HepG2 (cell line): ENCODE data around the gene AGRN. TPM values are rescaled to one million over a fixed set of nuclear protein-coding genes. Genes with fewer than 3 reads are reported as not detected.

Source experiments
- ATAC-seq: fragments of 200-7000 bp; cut with Tn5 transposase; 3 replicates; pipeline ENCODE4 v1.9.1; 2020; ENCODE audit warnings: mild to moderate bottlenecking, moderate library complexity
- BruUV-seq: library from RNA; stranded (reverse); fragments of 400-500 nt; replicated peaks from 2 replicates; lab custom pipeline; 2021; lab: Mats Ljungman, UMichigan
- CTCF ChIA-PET: fragments of 300-600 bp; formaldehyde crosslinking; extraction: SDS; loops from one replicate; lab custom pipeline; 2021; ENCODE audit warnings: low total read pairs, inconsistent platforms, low intra/inter-chr PET ratio; lab: Yijun Ruan, JAX
- POLR2A ChIA-PET: fragments of 350-600 bp; sonication (Branson Sonifier 250); formaldehyde crosslinking; loops from one replicate; lab custom pipeline; 2020; ENCODE audit warnings: antibody characterized with exemption, inconsistent platforms; lab: Yijun Ruan, JAX
- DNase-seq: peaks from one replicate; pipeline ENCODE4 v3.0.0-alpha.2; 2015; ENCODE audit warnings: low spot score
- FAIRE-seq: peaks from 3 replicates; lab custom pipeline; 2011; peaks lifted over from hg19 to GRCh38; lab: Jason Lieb, UNC
- H2AFZ ChIP-seq: one replicate; pipeline ENCODE4 v1.6.1; 2011; ENCODE audit warnings: low read length, inconsistent platforms
- H3K27ac ChIP-seq: fragments of 300-600 bp; 3 replicates; pipeline ENCODE4 v1.8.0; 2011; ENCODE audit warnings: mixed run types, mild to moderate bottlenecking, mixed read lengths, low read length, inconsistent platforms; ENCODE audit not compliant: insufficient read depth; ENCODE audit errors: extremely low read length
- H3K27me3 ChIP-seq, 2 experiments: fragments of 200-600 bp in 1 of 2; 2 replicates in 1 of 2; 3 replicates in 1 of 2; pipeline versions ENCODE4 v1.6.0 to v1.8.0; 2011; ENCODE audit warnings: low read length in 2 of 2, mild to moderate bottlenecking in 2 of 2, moderate library complexity in 2 of 2, inconsistent platforms in 1 of 2; ENCODE audit not compliant: insufficient read depth in 2 of 2, control insufficient read depth in 1 of 2
- H3K36me3 ChIP-seq, 2 experiments: fragments of 200-600 bp in 1 of 2; replicated peaks in 1 of 2; 2 replicates in 1 of 2; 3 replicates in 1 of 2; pipeline versions ENCODE4 v1.5.1 to v1.8.0; 2011; ENCODE audit warnings: low read length in 2 of 2, inconsistent platforms in 1 of 2; ENCODE audit not compliant: insufficient read depth in 2 of 2, control insufficient read depth in 1 of 2
- H3K4me1 ChIP-seq: 2 replicates; pipeline ENCODE4 v1.5.1; 2012; ENCODE audit warnings: low read length, inconsistent platforms; ENCODE audit not compliant: insufficient read depth
- H3K4me2 ChIP-seq: 2 replicates; pipeline ENCODE4 v1.6.0; 2011; ENCODE audit warnings: low read depth, low read length, inconsistent platforms
- H3K4me3 ChIP-seq, 3 experiments: fragments of 200-600 bp in 1 of 3; sonication (generic), shearing (Covaris generic) in 1 of 3; replicated peaks in 1 of 3; 2 replicates each; pipeline ENCODE4 v1.5.1; 2011 to 2016; ENCODE audit warnings: low read length in 3 of 3, inconsistent platforms in 2 of 3, low read depth in 2 of 3, mild to moderate bottlenecking in 2 of 3, control low read depth in 1 of 3, mixed read lengths in 1 of 3; ENCODE audit not compliant: insufficient read depth in 1 of 3
- H3K79me2 ChIP-seq: one replicate; pipeline ENCODE4 v1.6.1; 2011; ENCODE audit warnings: low read length, inconsistent platforms; ENCODE audit not compliant: insufficient read depth
- H3K9ac ChIP-seq: 2 replicates; pipeline ENCODE4 v1.6.0; 2011; ENCODE audit warnings: mild to moderate bottlenecking, low read depth, low read length, inconsistent platforms; ENCODE audit not compliant: insufficient read depth
- H3K9me3 ChIP-seq: 2 replicates; pipeline ENCODE4 v1.5.1; 2012; ENCODE audit warnings: mild to moderate bottlenecking, low read length
- H4K20me1 ChIP-seq: 2 replicates; pipeline ENCODE4 v1.6.0; 2011; ENCODE audit warnings: inconsistent platforms, mild to moderate bottlenecking, low read length, moderate library complexity; ENCODE audit not compliant: insufficient read depth
- CREM ChIP-seq, 2 experiments: sonication (generic) in 1 of 2; formaldehyde crosslinking in 1 of 2; IDR thresholded peaks; 2 replicates each; pipeline versions ENCODE4 v1.4.0 to v1.6.1; 2016 to 2020; ENCODE audit warnings: antibody characterized with exemption in 1 of 2, mild to moderate bottlenecking in 1 of 2, missing genetic modification reagents in 1 of 2
- IKZF5 ChIP-seq: IDR thresholded peaks from 2 replicates; pipeline ENCODE4 v1.6.1; 2018; ENCODE audit warnings: missing genetic modification reagents, mild to moderate bottlenecking, missing compliant biosample characterization
- ISL2 ChIP-seq: sonication (generic); formaldehyde crosslinking; IDR thresholded peaks from 2 replicates; pipeline ENCODE4 v1.5.0; 2020; ENCODE audit warnings: missing genetic modification reagents
- KLF12 ChIP-seq: sonication (generic); formaldehyde crosslinking; IDR thresholded peaks from 2 replicates; pipeline ENCODE4 v1.4.0; 2020; ENCODE audit warnings: missing genetic modification reagents, borderline replicate concordance
- PCBP1 ChIP-seq: fragments of 200-400 bp; formaldehyde crosslinking; IDR thresholded peaks from 2 replicates; pipeline ENCODE4 v1.6.1; 2017; ENCODE audit warnings: mild to moderate bottlenecking, low read depth, low read length, borderline replicate concordance
- SP1 ChIP-seq, 2 experiments: fragments of 450-650 bp in 1 of 2; sonication (generic) in 1 of 2; formaldehyde crosslinking in 1 of 2; IDR thresholded peaks; 2 replicates each; pipeline versions ENCODE4 v1.4.0 to v1.6.1; 2016 to 2020; ENCODE audit warnings: missing genetic modification reagents in 1 of 2
- STAG1 ChIP-seq: sonication (generic); formaldehyde crosslinking; IDR thresholded peaks from 2 replicates; pipeline ENCODE4 v1.4.0; 2020; ENCODE audit warnings: missing genetic modification reagents
- ZNF777 ChIP-seq: sonication (generic); formaldehyde crosslinking; IDR thresholded peaks from 2 replicates; pipeline ENCODE4 v1.4.0; 2020; ENCODE audit warnings: missing genetic modification reagents
- WGBS: methylation state at CpG from one replicate; pipeline ENCODE4 v1.1.6; 2017; ENCODE audit warnings: low lambda C conversion rate; 5-methylcytosine and 5-hydroxymethylcytosine counted together
- in situ Hi-C: cut with HindIII; loops from 2 replicates; pipeline ENCODE4 v1.10.0; 2017; ENCODE audit warnings: low pct_unique_long_range_greater_than_20kb; ENCODE audit not compliant: extremely low pct_ligation_motif_present
- intact Hi-C: fragments of 100-400 bp; cut with micrococcal nuclease; formaldehyde crosslinking; loops from one replicate; pipeline ENCODE4 v1.10.0; 2022; ENCODE audit not compliant: unreplicated experiment
- polyA plus RNA-seq, 8 experiments: library from polyadenylated mRNA; depleted of rRNA in 3 of 8; stranded (reverse) in 7 of 8; unstranded in 1 of 8; fragments of >200 nt; fragmentation: Illumina TruSeq in 4 of 8; extraction: Trizol in 4 of 8; gene quantifications; 2 replicates each; pipeline versions ENCODE4 v1.2.1 to v1.2.3, GENCODE V29; 2011 to 2016; ENCODE audit warnings: low read depth in 4 of 8, missing spikeins in 1 of 8, mixed read lengths in 1 of 8; ENCODE audit not compliant: insufficient read depth in 1 of 8
- total RNA-seq, 5 experiments: library from RNA; depleted of rRNA; stranded (reverse); fragments of >200 nt; fragmentation: Illumina TruSeq; extraction: Trizol; gene quantifications; 2 replicates each; pipeline ENCODE4 v1.2.3, GENCODE V29; 2016; ENCODE audit warnings: low read depth in 1 of 5
- TF ChIP-seq, protein P1 (sequence below): sonication (generic); formaldehyde crosslinking; IDR thresholded peaks from 2 replicates; pipeline ENCODE4 v1.5.1; 2020; ENCODE audit warnings: missing genetic modification reagents, mild to moderate bottlenecking, borderline replicate concordance
- TF ChIP-seq, protein P2 (sequence below): sonication (generic); formaldehyde crosslinking; IDR thresholded peaks from 2 replicates; pipeline ENCODE4 v1.5.1; 2020; ENCODE audit warnings: mild to moderate bottlenecking, missing genetic modification reagents, borderline replicate concordance

Gene AGRN
- total and polyA plus RNA-seq, 2 of the 13 experiments (the other 11 are each of a cell fraction or from before 2014, with no cell fraction given) = 29.8 to 65.2 TPM

GRCh38 chr1:972726-973458, 47.0 kb upstream of the AGRN start:
- POLR2A ChIA-PET = no interaction called here
- in situ Hi-C loops = no loop called here

GRCh38 chr1:973459-974292, 46.2 kb upstream of the AGRN start:
- no peak overlapping the region for H3K27ac ChIP-seq
- peaks cover 0 to 3% of the 10 kb centered on the region in 2 experiments; a peak in 2 of 5 replicates for H3K27me3 ChIP-seq
- H3K36me3 ChIP-seq = no peaks in the 10 kb centered on the region
- 91% methylated on average over 16 of the region's 28 CpGs for WGBS
- in situ Hi-C loops (no loop called here), intact Hi-C loops (no loop called here)
- ChIA-PET CTCF (no interaction called here), POLR2A (no interaction called here)
- H3K4me2 ChIP-seq = no peak overlapping the region
- H3K9ac ChIP-seq = no peak overlapping the region
- FAIRE-seq (no peak), DNase-seq (no peak), ATAC-seq (no peak)
- H3K4me3 ChIP-seq = no peak overlapping the region
- H3K4me1 ChIP-seq = peaks cover 10% of the 10 kb centered on the region
- no peaks in the 10 kb centered on the region for H3K9me3 ChIP-seq
- no peaks in the 10 kb centered on the region for H3K79me2 ChIP-seq
- no peaks in the 10 kb centered on the region for H4K20me1 ChIP-seq
- H2AFZ ChIP-seq = no peak overlapping the region
- BruUV-seq = no TSS peak
- TF ChIP-seq SP1 (IDR thresholded peaks at IDR 0.05) (no peak), SP1 (CRISPR knock-in tag; IDR thresholded peaks at IDR 0.05) (no peak), KLF12 (CRISPR knock-in tag) (no peak), ISL2 (CRISPR knock-in tag) (no peak), STAG1 (no peak), IKZF5 (CRISPR knock-in tag) (no peak), CREM (IDR thresholded peaks at IDR 0.05) (no peak), CREM (CRISPR knock-in tag; IDR thresholded peaks at IDR 0.05) (no peak), ZNF777 (no peak)
- TF ChIP-seq, protein P1, sequence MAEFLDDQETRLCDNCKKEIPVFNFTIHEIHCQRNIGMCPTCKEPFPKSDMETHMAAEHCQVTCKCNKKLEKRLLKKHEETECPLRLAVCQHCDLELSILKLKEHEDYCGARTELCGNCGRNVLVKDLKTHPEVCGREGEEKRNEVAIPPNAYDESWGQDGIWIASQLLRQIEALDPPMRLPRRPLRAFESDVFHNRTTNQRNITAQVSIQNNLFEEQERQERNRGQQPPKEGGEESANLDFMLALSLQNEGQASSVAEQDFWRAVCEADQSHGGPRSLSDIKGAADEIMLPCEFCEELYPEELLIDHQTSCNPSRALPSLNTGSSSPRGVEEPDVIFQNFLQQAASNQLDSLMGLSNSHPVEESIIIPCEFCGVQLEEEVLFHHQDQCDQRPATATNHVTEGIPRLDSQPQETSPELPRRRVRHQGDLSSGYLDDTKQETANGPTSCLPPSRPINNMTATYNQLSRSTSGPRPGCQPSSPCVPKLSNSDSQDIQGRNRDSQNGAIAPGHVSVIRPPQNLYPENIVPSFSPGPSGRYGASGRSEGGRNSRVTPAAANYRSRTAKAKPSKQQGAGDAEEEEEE (CRISPR knock-in tag) = no peak
- TF ChIP-seq, protein P2, sequence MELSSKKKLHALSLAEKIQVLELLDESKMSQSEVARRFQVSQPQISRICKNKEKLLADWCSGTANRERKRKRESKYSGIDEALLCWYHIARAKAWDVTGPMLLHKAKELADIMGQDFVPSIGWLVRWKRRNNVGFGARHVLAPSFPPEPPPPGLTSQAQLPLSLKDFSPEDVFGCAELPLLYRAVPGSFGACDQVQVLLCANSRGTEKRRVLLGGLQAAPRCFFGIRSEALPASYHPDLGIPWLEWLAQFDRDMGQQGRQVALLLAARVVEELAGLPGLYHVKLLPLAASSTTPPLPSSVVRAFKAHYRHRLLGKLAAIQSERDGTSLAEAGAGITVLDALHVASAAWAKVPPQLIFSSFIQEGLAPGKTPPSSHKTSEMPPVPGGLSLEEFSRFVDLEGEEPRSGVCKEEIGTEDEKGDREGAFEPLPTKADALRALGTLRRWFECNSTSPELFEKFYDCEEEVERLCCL (CRISPR knock-in tag) = no peak

More at GRCh38 chr1:972726-973458, 47.0 kb upstream of the AGRN start:
- Histone ChIP-seq H3K9me3 (no peaks in the 10 kb centered on the region), H2AFZ (no peak overlapping the region), H4K20me1 (no peaks in the 10 kb centered on the region), H3K27me3 (no peaks in the 10 kb centered on the region), H3K9ac (no peak overlapping the region), H3K27ac (no peak overlapping the region), H3K4me2 (no peak overlapping the region), H3K4me1 (peaks cover 15% of the 10 kb centered on the region), H3K4me3 (no peak overlapping the region), H3K79me2 (no peaks in the 10 kb centered on the region), H3K36me3 (no peaks in the 10 kb centered on the region)
- CTCF ChIA-PET = no interaction called here
- no TSS peak for BruUV-seq
- WGBS = 89% methylated on average over 11 of the region's 28 CpGs
- intact Hi-C loops = no loop called here
- ATAC-seq (no peak), FAIRE-seq (no peak), DNase-seq (no peak)
- TF ChIP-seq PCBP1 = no peak
